ENCODE data around the gene KCNK4. TPM values are rescaled to one million over a fixed set of nuclear protein-coding genes. Genes with fewer than 3 reads are reported as not detected.

The KCNK4 gene
- polyA plus RNA-seq (2011; rRNA removed) (0.05 TPM in 1 of 2 replicates, not detected in the other), polyA minus RNA-seq (2011; rRNA and poly(A)+ RNA removed) (not detected in 2 replicates)

GRCh38 chr11:64291262-64291751 lies at the start of gene KCNK4:
KCNK4 (plus strand) TSS chr11:64291302; CDS start chr11:64293019, 1,717 bp downstream.
- H3K27me3 ChIP-seq (ENCODE audit: control insufficient read depth, insufficient read depth, low read length), result peaks cover 30% of the 10 kb centered on the region
- ChIA-PET POLR2A (no interaction called here), CTCF (interaction anchor here (9.2 kb wide), 1 partner anchor 11 kb away, joined by 88 read pairs; the partner anchor contains the start of gene CATSPERZ)
- no peak for TF ChIP-seq CTCF (IDR thresholded peaks at IDR 0.05; ENCODE audit: insufficient read depth, low read depth, low read length)
- H3K36me3 ChIP-seq (ENCODE audit: control insufficient read depth, insufficient read depth, low read length), result no peaks in the 10 kb centered on the region
- DNase-seq (ENCODE audit: low read depth), result no peak
- H3K4me3 ChIP-seq (ENCODE audit: low read depth, low read length), result peak within 1 kb of the TSS; percentile 20

- ChIA-PET CTCF (interaction anchor here (0.9 to 1.6 kb wide), 5 partner anchors 10 to 37 kb away, joined by 3 to 10 read pairs (median 8); partner anchors contain the start of gene PLCB3), POLR2A (interaction anchor here (0.7 to 1.3 kb wide), 4 partner anchors 10 to 76 kb away, joined by 3 to 8 read pairs (median 4); partner anchors contain the start of genes DNAJC4, NUDT22 and PRDX5)
- Histone ChIP-seq H3K36me3 (ENCODE audit: control insufficient read depth, insufficient read depth, low read length) (peaks cover 16% of the 10 kb centered on the region), H3K4me3 (ENCODE audit: low read depth, low read length) (peak overlapping the region; percentile 93), H3K27me3 (ENCODE audit: control insufficient read depth, insufficient read depth, low read length) (no peaks in the 10 kb centered on the region)
- no peak; the same call in 1 of the 2 replicates for TF ChIP-seq CTCF (IDR thresholded peaks at IDR 0.05; ENCODE audit: insufficient read depth, low read depth, low read length)
- DNase-seq (ENCODE audit: low read depth), result no peak
These were observed 49.4 kb upstream of the KCNK4 start for GRCh38 chr11:64241491-64242374.

- Histone ChIP-seq H3K4me3 (ENCODE audit: low read depth, low read length) (no peak overlapping the region), H3K36me3 (ENCODE audit: control insufficient read depth, insufficient read depth, low read length) (peaks cover 14% of the 10 kb centered on the region), H3K27me3 (ENCODE audit: control insufficient read depth, insufficient read depth, low read length) (no peaks in the 10 kb centered on the region)
- no peak for TF ChIP-seq CTCF (IDR thresholded peaks at IDR 0.05; ENCODE audit: insufficient read depth, low read depth, low read length)
- ChIA-PET POLR2A (interaction anchor here (0.5 to 1.1 kb wide), 2 partner anchors 13 to 58 kb away, joined by 3 read pairs; partner anchors contain the start of gene STIP1), CTCF (interaction anchor here (1.2 to 2.0 kb wide), 5 partner anchors 8 to 61 kb away, joined by 3 to 10 read pairs (median 5); partner anchors contain the start of gene PLCB3)
- no peak for DNase-seq (ENCODE audit: low read depth)
These were observed 47.8 kb upstream of the KCNK4 start for GRCh38 chr11:64243236-64243854.

- H3K36me3 ChIP-seq (ENCODE audit: control insufficient read depth, insufficient read depth, low read length), result peaks cover 11% of the 10 kb centered on the region
- CTCF ChIA-PET, result interaction anchor here (1.0 to 2.0 kb wide), 5 partner anchors 11 to 111 kb away, joined by 3 to 10 read pairs (median 5); no protein-coding TSS in a partner anchor
- no peak overlapping the region for H3K4me3 ChIP-seq (ENCODE audit: low read depth, low read length)
- no peaks in the 10 kb centered on the region for H3K27me3 ChIP-seq (ENCODE audit: control insufficient read depth, insufficient read depth, low read length)
- no peak for DNase-seq (ENCODE audit: low read depth)
- no peak for TF ChIP-seq CTCF (IDR thresholded peaks at IDR 0.05; ENCODE audit: insufficient read depth, low read depth, low read length)
- POLR2A ChIA-PET, result interaction anchor here (1.1 kb wide), 1 partner anchor 59 kb away, joined by 3 read pairs; the partner anchor contains the start of gene STIP1
These were observed 47.0 kb upstream of the KCNK4 start for GRCh38 chr11:64244107-64244506.

Data from BJ (cell line).